K562 (cell line): ENCODE measurements around the gene FAM53B. TPM values are rescaled to one million over a fixed set of nuclear protein-coding genes. Genes with fewer than 3 reads are reported as not detected.

Experiments
- HMG20A ChIP-seq: fragments of 450-650 bp; formaldehyde crosslinking; conservative IDR thresholded peaks from 2 replicates; pipeline ENCODE4 v1.4.0; 2020; ENCODE audit warnings: mild to moderate bottlenecking, mixed read lengths
- KHSRP ChIP-seq: fragments of 450-650 bp; IDR thresholded peaks from 2 replicates; pipeline ENCODE4 v1.6.1; 2017
- MYNN ChIP-seq, 2 experiments: sonication (generic); formaldehyde crosslinking in 1 of 2; IDR thresholded peaks; 2 replicates each; pipeline versions ENCODE4 v1.5.0 to v1.6.1; 2016 to 2020; ENCODE audit warnings: antibody characterized with exemption in 1 of 2, missing genetic modification reagents in 1 of 2
- NR2C2 ChIP-seq, 2 experiments: fragments of 200-800 bp in 1 of 2; sonication (Bioruptor generic) in 1 of 2; sonication (generic) in 1 of 2; formaldehyde crosslinking in 1 of 2; IDR thresholded peaks; 2 replicates each; pipeline versions ENCODE4 v1.6.1 to v1.8.0; 2016 to 2022; ENCODE audit warnings: mild to moderate bottlenecking in 1 of 2, missing compliant biosample characterization in 1 of 2, missing genetic modification characterization in 1 of 2, missing genetic modification reagents in 1 of 2
- RBBP5 ChIP-seq: fragments of 200-600 bp; sonication (generic); IDR thresholded peaks from 2 replicates; pipeline ENCODE4 v1.6.1; 2012; ENCODE audit warnings: borderline replicate concordance, mild to moderate bottlenecking, low read length, control low read depth, inconsistent platforms; ENCODE audit not compliant: insufficient read depth, poor library complexity, severe bottlenecking
- SMARCA5 ChIP-seq: fragments of 450-650 bp; IDR thresholded peaks from 2 replicates; pipeline ENCODE4 v1.6.1; 2016
- SRSF3 ChIP-seq: fragments of 200-400 bp; formaldehyde crosslinking; IDR thresholded peaks from 2 replicates; pipeline ENCODE4 v1.6.1; 2016; ENCODE audit warnings: mild to moderate bottlenecking, low read length, moderate library complexity; ENCODE audit not compliant: insufficient read depth
- STAT5A ChIP-seq: IDR thresholded peaks from 2 replicates; pipeline ENCODE4 v1.6.1; 2012; ENCODE audit warnings: low read length, inconsistent platforms, borderline replicate concordance
- ZNF175 ChIP-seq: fragments of 200-800 bp; sonication (Bioruptor generic); IDR thresholded peaks from 2 replicates; pipeline ENCODE4 v1.6.1; 2016; ENCODE audit warnings: low read depth, mild to moderate bottlenecking, missing genetic modification characterization, missing compliant biosample characterization
- ZNF232 ChIP-seq: sonication (generic); formaldehyde crosslinking; IDR thresholded peaks from 2 replicates; pipeline ENCODE4 v1.8.0; 2022; ENCODE audit warnings: mild to moderate bottlenecking, missing genetic modification reagents
- ZNF324 ChIP-seq: fragments of 250-450 bp; sonication (Bioruptor Pico); IDR thresholded peaks from 2 replicates; pipeline ENCODE4 v1.4.0; 2020; ENCODE audit warnings: mild to moderate bottlenecking
- ZNF444 ChIP-seq: fragments of 250-450 bp; sonication (Bioruptor Pico); IDR thresholded peaks from 2 replicates; pipeline ENCODE4 v1.4.0; 2020; ENCODE audit warnings: mild to moderate bottlenecking, moderate library complexity
- ZNF696 ChIP-seq: fragments of 250-450 bp; sonication (Bioruptor Pico); conservative IDR thresholded peaks from 2 replicates; pipeline ENCODE4 v1.4.0; 2020; ENCODE audit warnings: mild to moderate bottlenecking, moderate library complexity
- ZNF780A ChIP-seq: fragments of 250-450 bp; sonication (Bioruptor Pico); IDR thresholded peaks from 2 replicates; pipeline ENCODE4 v1.5.0; 2021; ENCODE audit warnings: mild to moderate bottlenecking
- ZNF785 ChIP-seq: fragments of 250-450 bp; sonication (Bioruptor Pico); IDR thresholded peaks from 2 replicates; pipeline ENCODE4 v1.4.0; 2020; ENCODE audit warnings: mild to moderate bottlenecking
- ZNF830 ChIP-seq: fragments of 250-450 bp; sonication (Bioruptor Pico); IDR thresholded peaks from 2 replicates; pipeline ENCODE4 v1.5.0; 2021; ENCODE audit warnings: mild to moderate bottlenecking
- polyA plus RNA-seq, 8 experiments: library from polyadenylated mRNA; depleted of rRNA in 4 of 8; stranded (reverse) in 5 of 8; unstranded in 3 of 8; fragments of >200 nt; fragmentation: Nextera tagmentation in 2 of 8; fragmentation: Illumina TruSeq in 1 of 8; extraction: Ambion mirVana in 2 of 8; extraction: Trizol in 1 of 8; gene quantifications; 2 replicates each; pipeline versions ENCODE4 v1.2.1 to v1.2.3, GENCODE V29; 2011 to 2014; ENCODE audit warnings: inconsistent platforms in 1 of 8, missing spikeins in 1 of 8
- total RNA-seq, 7 experiments: library from RNA; depleted of rRNA in 6 of 7; stranded (reverse); fragments of >200 nt in 6 of 7; fragmentation: Illumina TruSeq in 2 of 7; extraction: Trizol in 2 of 7; gene quantifications; 2 replicates each; pipeline versions ENCODE4 v1.2.1 to v1.2.3, GENCODE V29; 2011 to 2021; ENCODE audit warnings: low replicate concordance in 1 of 7
- TF ChIP-seq, protein P1 (sequence below), 2 experiments: fragments of 450-650 bp in 1 of 2; sonication (generic) in 1 of 2; formaldehyde crosslinking; conservative IDR thresholded peaks; 2 replicates each; pipeline versions ENCODE4 v1.4.0 to v1.8.1; 2020 to 2022; ENCODE audit warnings: mild to moderate bottlenecking in 1 of 2, missing genetic modification reagents in 1 of 2
- TF ChIP-seq, protein P2 (sequence below): fragments of 250-450 bp; sonication (Bioruptor Pico); IDR thresholded peaks from 2 replicates; pipeline ENCODE4 v1.4.0; 2020
- TF ChIP-seq, protein P3 (sequence below): fragments of 150-350 bp; conservative IDR thresholded peaks from 2 replicates; pipeline ENCODE4 v1.6.1; 2014; ENCODE audit warnings: low read length

Gene FAM53B
- total and polyA plus RNA-seq, 9 of the 15 experiments (the other 6 are each of a cell fraction or from before 2014, with no cell fraction given) = 0.03 to 16.5 (median 5.0) TPM

DNA sequence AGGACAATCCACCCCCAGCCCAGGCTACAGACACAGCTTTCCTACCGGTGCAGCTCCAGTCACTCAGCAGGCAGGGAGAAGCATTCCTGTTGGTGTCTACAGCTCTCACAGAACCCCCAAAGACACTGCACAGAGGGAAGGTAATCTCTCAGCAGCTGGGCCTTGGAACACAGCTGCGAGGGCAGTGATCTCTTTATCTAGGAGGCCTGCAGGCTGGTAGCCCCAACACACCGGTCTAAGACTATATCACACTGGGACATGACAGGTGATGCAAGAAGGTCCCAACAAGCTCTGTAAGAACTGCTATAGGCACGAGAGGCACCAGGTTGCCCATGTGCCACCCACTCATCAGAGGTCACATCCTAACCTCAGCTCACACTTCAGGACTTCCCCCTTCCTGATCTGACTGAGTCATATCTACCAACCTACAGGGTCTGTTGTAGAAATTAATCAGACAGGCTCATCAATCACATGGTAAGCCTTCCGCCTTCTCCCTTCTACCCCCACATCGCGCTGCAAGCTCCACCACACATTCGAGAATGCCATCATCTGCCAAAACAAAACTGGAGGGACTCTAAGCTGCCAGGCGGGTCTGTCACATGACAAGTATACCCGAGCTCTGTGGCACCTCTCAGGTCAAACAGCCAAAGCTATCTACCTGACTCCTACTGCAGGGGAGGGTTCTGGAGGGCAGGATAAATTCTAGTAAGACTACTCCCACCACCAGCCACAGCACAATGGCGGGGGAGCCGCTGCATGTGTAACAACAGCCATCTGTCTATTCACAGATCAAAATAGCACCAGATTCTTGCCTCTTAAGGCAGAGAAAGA is 26.1 kb downstream of the FAM53B start (continued):
- TF ChIP-seq, protein P1, sequence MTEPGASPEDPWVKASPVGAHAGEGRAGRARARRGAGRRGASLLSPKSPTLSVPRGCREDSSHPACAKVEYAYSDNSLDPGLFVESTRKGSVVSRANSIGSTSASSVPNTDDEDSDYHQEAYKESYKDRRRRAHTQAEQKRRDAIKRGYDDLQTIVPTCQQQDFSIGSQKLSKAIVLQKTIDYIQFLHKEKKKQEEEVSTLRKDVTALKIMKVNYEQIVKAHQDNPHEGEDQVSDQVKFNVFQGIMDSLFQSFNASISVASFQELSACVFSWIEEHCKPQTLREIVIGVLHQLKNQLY (CRISPR knock-in tag; conservative IDR thresholded peaks at IDR 0.05) = no peak
- TF ChIP-seq NR2C2 (CRISPR knock-in tag; IDR thresholded peaks at IDR 0.05) (no peak), NR2C2 (tag; IDR thresholded peaks at IDR 0.05) (peak; percentile 73), SMARCA5 (0 out of 2 replicates have a peak, but pooled peaks have one; percentile 16), ZNF785 (CRISPR knock-in tag) (no peak), ZNF780A (no peak), ZNF232 (CRISPR knock-in tag) (no peak), STAT5A (peak; percentile 95), RBBP5 (no peak), ZNF696 (CRISPR knock-in tag) (no peak), ZNF830 (CRISPR knock-in tag) (no peak), ZNF324 (CRISPR knock-in tag) (no peak), ZNF444 (CRISPR knock-in tag) (no peak), MYNN (IDR thresholded peaks at IDR 0.05) (peak; percentile 84), MYNN (CRISPR knock-in tag; IDR thresholded peaks at IDR 0.05) (no peak), KHSRP (peak; percentile 68), ZNF175 (peak; percentile 91), HMG20A (CRISPR knock-in tag) (no peak), SRSF3 (no peak)
- TF ChIP-seq, protein P2, sequence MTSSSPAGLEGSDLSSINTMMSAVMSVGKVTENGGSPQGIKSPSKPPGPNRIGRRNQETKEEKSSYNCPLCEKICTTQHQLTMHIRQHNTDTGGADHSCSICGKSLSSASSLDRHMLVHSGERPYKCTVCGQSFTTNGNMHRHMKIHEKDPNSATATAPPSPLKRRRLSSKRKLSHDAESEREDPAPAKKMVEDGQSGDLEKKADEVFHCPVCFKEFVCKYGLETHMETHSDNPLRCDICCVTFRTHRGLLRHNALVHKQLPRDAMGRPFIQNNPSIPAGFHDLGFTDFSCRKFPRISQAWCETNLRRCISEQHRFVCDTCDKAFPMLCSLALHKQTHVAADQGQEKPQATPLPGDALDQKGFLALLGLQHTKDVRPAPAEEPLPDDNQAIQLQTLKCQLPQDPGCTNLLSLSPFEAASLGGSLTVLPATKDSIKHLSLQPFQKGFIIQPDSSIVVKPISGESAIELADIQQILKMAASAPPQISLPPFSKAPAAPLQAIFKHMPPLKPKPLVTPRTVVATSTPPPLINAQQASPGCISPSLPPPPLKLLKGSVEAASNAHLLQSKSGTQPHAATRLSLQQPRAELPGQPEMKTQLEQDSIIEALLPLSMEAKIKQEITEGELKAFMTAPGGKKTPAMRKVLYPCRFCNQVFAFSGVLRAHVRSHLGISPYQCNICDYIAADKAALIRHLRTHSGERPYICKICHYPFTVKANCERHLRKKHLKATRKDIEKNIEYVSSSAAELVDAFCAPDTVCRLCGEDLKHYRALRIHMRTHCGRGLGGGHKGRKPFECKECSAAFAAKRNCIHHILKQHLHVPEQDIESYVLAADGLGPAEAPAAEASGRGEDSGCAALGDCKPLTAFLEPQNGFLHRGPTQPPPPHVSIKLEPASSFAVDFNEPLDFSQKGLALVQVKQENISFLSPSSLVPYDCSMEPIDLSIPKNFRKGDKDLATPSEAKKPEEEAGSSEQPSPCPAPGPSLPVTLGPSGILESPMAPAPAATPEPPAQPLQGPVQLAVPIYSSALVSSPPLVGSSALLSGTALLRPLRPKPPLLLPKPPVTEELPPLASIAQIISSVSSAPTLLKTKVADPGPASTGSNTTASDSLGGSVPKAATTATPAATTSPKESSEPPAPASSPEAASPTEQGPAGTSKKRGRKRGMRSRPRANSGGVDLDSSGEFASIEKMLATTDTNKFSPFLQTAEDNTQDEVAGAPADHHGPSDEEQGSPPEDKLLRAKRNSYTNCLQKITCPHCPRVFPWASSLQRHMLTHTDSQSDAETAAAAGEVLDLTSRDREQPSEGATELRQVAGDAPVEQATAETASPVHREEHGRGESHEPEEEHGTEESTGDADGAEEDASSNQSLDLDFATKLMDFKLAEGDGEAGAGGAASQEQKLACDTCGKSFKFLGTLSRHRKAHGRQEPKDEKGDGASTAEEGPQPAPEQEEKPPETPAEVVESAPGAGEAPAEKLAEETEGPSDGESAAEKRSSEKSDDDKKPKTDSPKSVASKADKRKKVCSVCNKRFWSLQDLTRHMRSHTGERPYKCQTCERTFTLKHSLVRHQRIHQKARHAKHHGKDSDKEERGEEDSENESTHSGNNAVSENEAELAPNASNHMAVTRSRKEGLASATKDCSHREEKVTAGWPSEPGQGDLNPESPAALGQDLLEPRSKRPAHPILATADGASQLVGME (CRISPR knock-in tag) = no peak
- TF ChIP-seq, protein P3, sequence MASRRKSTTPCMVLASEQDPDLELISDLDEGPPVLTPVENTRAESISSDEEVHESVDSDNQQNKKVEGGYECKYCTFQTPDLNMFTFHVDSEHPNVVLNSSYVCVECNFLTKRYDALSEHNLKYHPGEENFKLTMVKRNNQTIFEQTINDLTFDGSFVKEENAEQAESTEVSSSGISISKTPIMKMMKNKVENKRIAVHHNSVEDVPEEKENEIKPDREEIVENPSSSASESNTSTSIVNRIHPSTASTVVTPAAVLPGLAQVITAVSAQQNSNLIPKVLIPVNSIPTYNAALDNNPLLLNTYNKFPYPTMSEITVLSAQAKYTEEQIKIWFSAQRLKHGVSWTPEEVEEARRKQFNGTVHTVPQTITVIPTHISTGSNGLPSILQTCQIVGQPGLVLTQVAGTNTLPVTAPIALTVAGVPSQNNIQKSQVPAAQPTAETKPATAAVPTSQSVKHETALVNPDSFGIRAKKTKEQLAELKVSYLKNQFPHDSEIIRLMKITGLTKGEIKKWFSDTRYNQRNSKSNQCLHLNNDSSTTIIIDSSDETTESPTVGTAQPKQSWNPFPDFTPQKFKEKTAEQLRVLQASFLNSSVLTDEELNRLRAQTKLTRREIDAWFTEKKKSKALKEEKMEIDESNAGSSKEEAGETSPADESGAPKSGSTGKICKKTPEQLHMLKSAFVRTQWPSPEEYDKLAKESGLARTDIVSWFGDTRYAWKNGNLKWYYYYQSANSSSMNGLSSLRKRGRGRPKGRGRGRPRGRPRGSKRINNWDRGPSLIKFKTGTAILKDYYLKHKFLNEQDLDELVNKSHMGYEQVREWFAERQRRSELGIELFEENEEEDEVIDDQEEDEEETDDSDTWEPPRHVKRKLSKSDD = no peak
